GM12878 (cell line): ENCODE measurements around the gene B3GAT1. TPM values are rescaled to one million over a fixed set of nuclear protein-coding genes. Genes with fewer than 3 reads are reported as not detected.

Experiments used
- ATAC-seq: fragments of 200-7000 bp; cut with Tn5 transposase; 3 replicates; pipeline ENCODE4 v1.9.1; 2020; ENCODE audit warnings: mild to moderate bottlenecking, moderate library complexity
- BruUV-seq: library from RNA; stranded (reverse); fragments of 400-500 nt; replicated peaks from 2 replicates; lab custom pipeline; 2021; lab: Mats Ljungman, UMichigan
- CTCF ChIA-PET: fragments of 300-600 bp; sonication (Branson Sonifier 250); formaldehyde crosslinking; extraction: SDS; loops from one replicate; lab custom pipeline; 2021; ENCODE audit warnings: inconsistent platforms; lab: Yijun Ruan, JAX
- POLR2A ChIA-PET: fragments of 350-600 bp; formaldehyde crosslinking; extraction: SDS; loops from one replicate; lab custom pipeline; 2021; ENCODE audit warnings: inconsistent platforms; lab: Charles Lee
- RAD21 ChIA-PET: fragments of 300-600 bp; sonication (Branson Sonifier 250); formaldehyde crosslinking; loops from one replicate; lab custom pipeline; 2023; ENCODE audit warnings: antibody characterized with exemption; ENCODE audit not compliant: unreplicated experiment; lab: Charles Lee
- SMC1A ChIA-PET: fragments of 300-600 bp; sonication (Branson Sonifier 250); formaldehyde crosslinking; loops from one replicate; lab custom pipeline; 2023; ENCODE audit not compliant: unreplicated experiment, uncharacterized antibody; lab: Charles Lee
- DNase-seq: peaks from one replicate; pipeline ENCODE4 v3.0.0-alpha.2; 2011; ENCODE audit warnings: low read depth, low spot score
- FAIRE-seq: peaks from 3 replicates; lab custom pipeline; 2011; peaks lifted over from hg19 to GRCh38; lab: Jason Lieb, UNC
- H2AFZ ChIP-seq: 2 replicates; pipeline ENCODE4 v1.6.0; 2011; ENCODE audit warnings: low read depth, low read length, control low read depth; ENCODE audit not compliant: control insufficient read depth
- H3K27ac ChIP-seq: 2 replicates; pipeline ENCODE4 v1.5.1; 2011; ENCODE audit warnings: control low read depth; ENCODE audit not compliant: control insufficient read depth, insufficient read depth
- H3K27me3 ChIP-seq, 2 experiments: replicated peaks in 1 of 2; 2 replicates each; pipeline versions ENCODE4 v1.6.0 to v1.6.1; 2011; ENCODE audit warnings: low read length in 1 of 2; ENCODE audit not compliant: control insufficient read depth in 2 of 2, insufficient read depth in 2 of 2
- H3K36me3 ChIP-seq, 2 experiments: 2 replicates each; pipeline ENCODE4 v1.5.1; 2011; ENCODE audit warnings: low read length in 1 of 2; ENCODE audit not compliant: control insufficient read depth in 2 of 2, insufficient read depth in 2 of 2
- H3K4me1 ChIP-seq: 2 replicates; pipeline ENCODE4 v1.6.1; 2011; ENCODE audit warnings: mild to moderate bottlenecking, low read length, moderate library complexity, mixed read lengths; ENCODE audit not compliant: control insufficient read depth, insufficient read depth
- H3K4me2 ChIP-seq: 2 replicates; pipeline ENCODE4 v1.6.0; 2011; ENCODE audit warnings: control low read depth; ENCODE audit not compliant: control insufficient read depth, insufficient read depth
- H3K4me3 ChIP-seq: fragments of 200-600 bp; sonication (generic); 2 replicates; pipeline ENCODE4 v1.5.1; 2016
- H3K79me2 ChIP-seq: 2 replicates; pipeline ENCODE4 v1.6.0; 2011; ENCODE audit warnings: low read length; ENCODE audit not compliant: control insufficient read depth, insufficient read depth
- H3K9ac ChIP-seq: 2 replicates; pipeline ENCODE4 v1.8.0; 2011; ENCODE audit warnings: low read length, control low read depth, mixed read lengths; ENCODE audit not compliant: control insufficient read depth, insufficient read depth
- H3K9me3 ChIP-seq: replicated peaks from 3 replicates; pipeline ENCODE4 v1.5.1; 2011; ENCODE audit warnings: mild to moderate bottlenecking, low read length; ENCODE audit not compliant: control insufficient read depth, insufficient read depth
- H4K20me1 ChIP-seq: 2 replicates; pipeline ENCODE4 v1.6.0; 2011; ENCODE audit not compliant: control insufficient read depth, insufficient read depth
- BRCA1 ChIP-seq: IDR thresholded peaks from 2 replicates; pipeline ENCODE4 v1.6.1; 2011; ENCODE audit warnings: low read depth, low read length, improper control_type of control experiment
- CTCF ChIP-seq, 3 experiments: IDR thresholded peaks in 2 of 3; conservative IDR thresholded peaks in 1 of 3; 2 replicates each; pipeline ENCODE4 v1.5.1; 2011; ENCODE audit warnings: low read depth in 3 of 3, low read length in 3 of 3, mild to moderate bottlenecking in 3 of 3, control low read depth in 2 of 3, moderate library complexity in 2 of 3, inconsistent platforms in 1 of 3, mixed read lengths in 1 of 3; ENCODE audit not compliant: control insufficient read depth in 2 of 3, insufficient read depth in 1 of 3; ENCODE audit errors: extremely low read depth in 1 of 3
- NKRF ChIP-seq: fragments of 450-650 bp; conservative IDR thresholded peaks from 2 replicates; pipeline ENCODE4 v1.6.1; 2017; ENCODE audit warnings: mild to moderate bottlenecking, moderate library complexity
- PML ChIP-seq: IDR thresholded peaks from 2 replicates; pipeline ENCODE4 v1.6.1; 2012; ENCODE audit warnings: low read length, inconsistent platforms
- RAD21 ChIP-seq: IDR thresholded peaks from 2 replicates; pipeline ENCODE4 v1.6.1; 2011; ENCODE audit warnings: mild to moderate bottlenecking, low read depth, low read length, moderate library complexity; ENCODE audit not compliant: insufficient read depth
- SMAD5 ChIP-seq: IDR thresholded peaks from 2 replicates; pipeline ENCODE4 v1.6.1; 2016; ENCODE audit warnings: antibody characterized with exemption, low read depth
- SMC3 ChIP-seq: IDR thresholded peaks from 2 replicates; pipeline ENCODE4 v1.6.1; 2011; ENCODE audit warnings: low read length, improper control_type of control experiment, borderline replicate concordance
- SPI1 ChIP-seq: IDR thresholded peaks from 2 replicates; pipeline ENCODE4 v1.6.1; 2011; ENCODE audit warnings: low read depth, mild to moderate bottlenecking, low read length, moderate library complexity, borderline replicate concordance; ENCODE audit not compliant: insufficient read depth
- YY1 ChIP-seq: IDR thresholded peaks from 2 replicates; pipeline ENCODE4 v1.6.1; 2011; ENCODE audit warnings: low read depth, mild to moderate bottlenecking, low read length
- WGBS: methylation state at CpG from one replicate; pipeline ENCODE4 v1.1.6; 2016; ENCODE audit warnings: low lambda C conversion rate; ENCODE audit not compliant: insufficient replicate concordance, insufficient coverage; ENCODE audit errors: missing lambda C conversion rate; 5-methylcytosine and 5-hydroxymethylcytosine counted together
- in situ Hi-C: fragments of 300-500 bp; cut with MboI; formaldehyde crosslinking; loops from 9 replicates; pipeline ENCODE4 v1.14.3; 2018; ENCODE audit warnings: mixed read lengths
- intact Hi-C: fragments of 100-400 bp; cut with micrococcal nuclease; formaldehyde crosslinking; loops from one replicate; pipeline ENCODE4 v1.14.2; 2022; ENCODE audit not compliant: unreplicated experiment
- polyA plus RNA-seq, 11 experiments: library from polyadenylated mRNA; depleted of rRNA in 4 of 11; unstranded in 6 of 11; stranded (reverse) in 5 of 11; fragments of >200 nt; fragmentation: Nextera tagmentation in 4 of 11; fragmentation: Illumina TruSeq in 1 of 11; extraction: Ambion mirVana in 4 of 11; extraction: Trizol in 1 of 11; gene quantifications; 1 replicate in 1 of 11; 2 replicates in 10 of 11; pipeline versions ENCODE4 v1.2.1 to v1.2.3, GENCODE V29; 2011 to 2016; ENCODE audit warnings: inconsistent platforms in 2 of 11, missing spikeins in 2 of 11, low read depth in 1 of 11
- total RNA-seq, 4 experiments: library from RNA; depleted of rRNA in 3 of 4; stranded (reverse); fragments of >200 nt in 3 of 4; fragmentation: Illumina TruSeq in 1 of 4; extraction: Trizol in 1 of 4; gene quantifications; 2 replicates each; pipeline versions ENCODE4 v1.2.1 to v1.2.3, GENCODE V29; 2013 to 2021

Gene B3GAT1
- total and polyA plus RNA-seq, 10 of the 15 experiments (the other 5 are each of a cell fraction or from before 2014, with no cell fraction given): 0.05 TPM; not detected in 9

- FAIRE-seq (peak; percentile 18), ATAC-seq (peak; percentile 98), DNase-seq (no peak)
- H2AFZ ChIP-seq: no peak overlapping the region
- H3K9ac ChIP-seq: no peak overlapping the region
- ChIA-PET CTCF (no interaction called here), RAD21 (no interaction called here), SMC1A (no interaction called here), POLR2A (no interaction called here)
- no peaks in the 10 kb centered on the region for H3K9me3 ChIP-seq
- no peaks in the 10 kb centered on the region for H3K36me3 ChIP-seq
- no peak overlapping the region for H3K4me3 ChIP-seq
- 6% methylated on average over 30 of the region's 30 CpGs for WGBS
- H3K4me1 ChIP-seq: no peaks in the 10 kb centered on the region
- H3K27ac ChIP-seq: no peak overlapping the region
- no peaks in the 10 kb centered on the region for H4K20me1 ChIP-seq
- no peaks in the 10 kb centered on the region; a peak in 1 of 4 replicates for H3K27me3 ChIP-seq
- no TSS peak for BruUV-seq
- in situ Hi-C loops: no loop called here
- TF ChIP-seq RAD21 (peak; percentile 83), BRCA1 (no peak), SMC3 (peak; percentile 57; the same call in 1 of the 2 replicates), NKRF (0 out of 2 replicates have a peak, but pooled peaks have one; percentile 18), SPI1 (no peak), PML (no peak), SMAD5 (no peak), YY1 (0 out of 2 replicates have a peak, but pooled peaks have one; percentile 38), CTCF (IDR thresholded peaks at IDR 0.05 in 2 of 3, conservative IDR thresholded peaks at IDR 0.05 in 1 of 3; ENCODE audit: control insufficient read depth in 2 of 3, extremely low read depth in 1 of 3, insufficient read depth in 1 of 3, low read depth in 3 of 3, low read length in 3 of 3) (peak; percentile 75 to 89 (median 81))
- intact Hi-C loops: loop anchor here (5.0 kb wide), 1 partner anchor 507 kb away; no protein-coding TSS in a partner anchor
- no peaks in the 10 kb centered on the region for H3K79me2 ChIP-seq
- no peak overlapping the region for H3K4me2 ChIP-seq
Measured at GRCh38 chr11:134360050-134360835, 51.8 kb downstream of the B3GAT1 start.
